Esophagus squamous epithelium (tissue), 5 donors: Measurements from ENCODE around the gene C19orf25. TPM values are rescaled to one million over a fixed set of nuclear protein-coding genes. Genes with fewer than 3 reads are reported as not detected.

Experiments
- DNase-seq: peaks from one replicate; lab custom pipeline; 2025; lab: John Stamatoyannopoulos, UW
- H3K27ac ChIP-seq, 4 donors: fragments of 200-600 bp; sonication (generic); one replicate each; pipeline ENCODE4 v1.5.1; 2016 to 2019; ENCODE audit warnings: mild to moderate bottlenecking in 1 of 4
- H3K27me3 ChIP-seq, 4 donors: fragments of 200-600 bp; sonication (generic); 1 replicate in 3 of 4; 2 replicates in 1 of 4; pipeline versions ENCODE4 v1.5.1 to v1.6.0; 2017 to 2021; ENCODE audit warnings: antibody characterized with exemption in 1 of 4
- H3K36me3 ChIP-seq, 3 donors: fragments of 200-600 bp; sonication (generic); one replicate each; pipeline ENCODE4 v1.5.1; 2016 to 2019
- H3K4me1 ChIP-seq, 3 donors: fragments of 200-600 bp; sonication (generic); one replicate each; pipeline ENCODE4 v1.5.1; 2017 to 2019
- H3K4me3 ChIP-seq, 4 donors: fragments of 200-600 bp; sonication (generic); 1 replicate in 3 of 4; 2 replicates in 1 of 4; pipeline ENCODE4 v1.5.1; 2016 to 2019; ENCODE audit warnings: mild to moderate bottlenecking in 2 of 4, moderate library complexity in 1 of 4
- H3K9me3 ChIP-seq, 3 donors: fragments of 200-600 bp; sonication (generic); one replicate each; pipeline ENCODE4 v1.5.1; 2016 to 2019
- CTCF ChIP-seq, 6 experiments: fragments of 450-650 bp in 4 of 6; fragments of 200-600 bp in 2 of 6; sonication (generic) in 2 of 6; IDR thresholded peaks; one replicate each; pipeline ENCODE4 v1.5.1; 2016 to 2019; ENCODE audit warnings: antibody characterized with exemption in 6 of 6, mild to moderate bottlenecking in 4 of 6, moderate library complexity in 4 of 6
- POLR2A ChIP-seq, 4 donors: fragments of 450-650 bp; IDR thresholded peaks; one replicate each; pipeline ENCODE4 v1.6.1; 2017; ENCODE audit warnings: antibody characterized with exemption in 4 of 4, mild to moderate bottlenecking in 4 of 4, moderate library complexity in 3 of 4
- WGBS, 2 donors: methylation state at CpG; one replicate each; pipeline ENCODE4 v1.1.5; 2018; 5-methylcytosine and 5-hydroxymethylcytosine counted together
- intact Hi-C: fragments of 100-400 bp; cut with DNase I; formaldehyde crosslinking; loops from one replicate; pipeline ENCODE4 v1.15.0; 2022
- total RNA-seq, 4 donors: library from RNA; depleted of rRNA; stranded (reverse); fragments of >200 nt; gene quantifications; one replicate each; pipeline ENCODE4 v1.1.0, GENCODE V29; 2016
- donor health status: DM: yes; HTN: yes; CAD: no.

Gene C19orf25
- total RNA-seq, 4 donors from 2014 or later, result 17.8 to 24.5 (median 23.0) TPM

GRCh38 chr19:1447944-1448343 lies 31.1 kb downstream of the C19orf25 start:
- H3K4me3 ChIP-seq, result no peak overlapping the region
- H3K36me3 ChIP-seq, result peaks cover 0 to 2% (median 0%) of the 10 kb centered on the region in 3 donors
- peaks cover 47 to 78% (median 53%) of the 10 kb centered on the region in 4 donors for H3K27me3 ChIP-seq
- H3K9me3 ChIP-seq, result no peaks in the 10 kb centered on the region
- 61 to 77% methylated on average over 5 to 6 of the region's 9 CpGs for WGBS, 2 donors
- peaks cover 18 to 54% (median 25%) of the 10 kb centered on the region in 3 donors for H3K4me1 ChIP-seq
- intact Hi-C loops, result no loop called here
- no peak for TF ChIP-seq POLR2A (IDR thresholded peaks at IDR 0.05)
- TF ChIP-seq CTCF (IDR thresholded peaks at IDR 0.05), result no peak
- no peak for DNase-seq
- H3K27ac ChIP-seq, result no peak overlapping the region

GRCh38 chr19:1447504-1447903 lies 31.5 kb downstream of the C19orf25 start:
- DNase-seq, result no peak
- H3K4me1 ChIP-seq, result peaks cover 18 to 49% (median 25%) of the 10 kb centered on the region in 3 donors
- intact Hi-C loops, result no loop called here
- H3K27ac ChIP-seq, result no peak overlapping the region
- TF ChIP-seq POLR2A (IDR thresholded peaks at IDR 0.05), result no peak
- TF ChIP-seq CTCF (IDR thresholded peaks at IDR 0.05), result no peak
- H3K27me3 ChIP-seq, result peaks cover 42 to 74% (median 51%) of the 10 kb centered on the region in 4 donors
- WGBS, 2 donors, result 18% methylated on average over 1 of the region's 4 CpGs; no CpG with 5 or more reads in 1 of the 2 donors
- H3K4me3 ChIP-seq, result no peak overlapping the region
- H3K9me3 ChIP-seq, result no peaks in the 10 kb centered on the region
- peaks cover 0 to 6% (median 0%) of the 10 kb centered on the region in 3 donors for H3K36me3 ChIP-seq

GRCh38 chr19:1446713-1447481 lies 32.1 kb downstream of the C19orf25 start:
- Histone ChIP-seq H3K36me3 (peaks cover 0 to 12% (median 6%) of the 10 kb centered on the region in 3 donors), H3K9me3 (no peaks in the 10 kb centered on the region), H3K4me3 (peak overlapping the region in 2 of 4 donors; percentile 39 to 54), H3K4me1 (peaks cover 18 to 48% (median 25%) of the 10 kb centered on the region in 3 donors), H3K27ac (no peak overlapping the region), H3K27me3 (peaks cover 36 to 68% (median 45%) of the 10 kb centered on the region in 4 donors)
- 0 to 26% methylated on average over 3 to 4 of the region's 63 CpGs for WGBS, 2 donors
- intact Hi-C loops, result no loop called here
- TF ChIP-seq CTCF (IDR thresholded peaks at IDR 0.05) (no peak), POLR2A (IDR thresholded peaks at IDR 0.05) (no peak)
- no peak for DNase-seq

GRCh38 chr19:1445932-1446712 lies 32.9 kb downstream of the C19orf25 start:
- peaks cover 19 to 53% (median 25%) of the 10 kb centered on the region in 3 donors for H3K4me1 ChIP-seq
- H3K27ac ChIP-seq, result no peak overlapping the region
- H3K9me3 ChIP-seq, result no peaks in the 10 kb centered on the region
- intact Hi-C loops, result no loop called here
- 0% methylated on average over 1 of the region's 99 CpGs; no CpG with 5 or more reads in 1 of the 2 donors for WGBS, 2 donors
- H3K36me3 ChIP-seq, result peaks cover 7 to 20% (median 11%) of the 10 kb centered on the region in 3 donors
- TF ChIP-seq POLR2A (IDR thresholded peaks at IDR 0.05) (no peak), CTCF (IDR thresholded peaks at IDR 0.05) (no peak)
- peaks cover 30 to 60% (median 37%) of the 10 kb centered on the region in 4 donors for H3K27me3 ChIP-seq
- peak overlapping the region in 3 of 4 donors; percentile 26 to 54 (median 39) for H3K4me3 ChIP-seq
- no peak for DNase-seq
